ENCODE measurements around the gene CCDC183. TPM values are rescaled to one million over a fixed set of nuclear protein-coding genes. Genes with fewer than 3 reads are reported as not detected.
A peak's percentile ranks its signal among the peaks of the same experiment; 100 is the strongest.
"Not testable (repeated sequence)": the region's sequence is repeated elsewhere in the genome, so short reads cannot be mapped to it uniquely, and the experiment has no call there.

CCDC183 gene
- total RNA-seq, 4 donors from 2014 or later: 1.1 to 10.3 (median 2.3) TPM

- H3K4me1 ChIP-seq: peaks cover 18% of the 10 kb centered on the region
- 63% methylated on average over 10 of the region's 10 CpGs for WGBS
- no peaks in the 10 kb centered on the region for H3K27me3 ChIP-seq
- DNase-seq (ENCODE audit: low spot score in 2 of 2): no peak
- H3K9me3 ChIP-seq: no peaks in the 10 kb centered on the region
- TF ChIP-seq POLR2A (IDR thresholded peaks at IDR 0.05): no peak
- TF ChIP-seq CTCF (IDR thresholded peaks at IDR 0.05): no peak
- no peak overlapping the region for H3K4me3 ChIP-seq
- H3K36me3 ChIP-seq: no peaks in the 10 kb centered on the region
- H3K27ac ChIP-seq: no peak overlapping the region
Observed at GRCh38 chr9:136786451-136786850, 9.7 kb upstream of the CCDC183 start.

- not testable (repeated sequence) for H3K9me3 ChIP-seq; H3K27ac ChIP-seq; H3K27me3 ChIP-seq; H3K36me3 ChIP-seq; DNase-seq (ENCODE audit: low spot score in 2 of 2); H3K4me3 ChIP-seq
- peaks cover 23% of the 10 kb centered on the region for H3K4me1 ChIP-seq
- WGBS: 36% methylated on average over 4 of the region's 4 CpGs
Observed at GRCh38 chr9:136786983-136787382, 9.2 kb upstream of the CCDC183 start.

- TF ChIP-seq POLR2A (IDR thresholded peaks at IDR 0.05) (no peak), EP300 (IDR thresholded peaks at IDR 0.05) (no peak), POLR2AphosphoS5 (IDR thresholded peaks at IDR 0.05) (no peak), CTCF (IDR thresholded peaks at IDR 0.05) (peak; percentile 70 to 89)
- Histone ChIP-seq H3K9me3 (no peaks in the 10 kb centered on the region), H3K4me3 (no peak overlapping the region), H3K4me1 (peaks cover 32% of the 10 kb centered on the region), H3K27ac (no peak overlapping the region), H3K27me3 (no peaks in the 10 kb centered on the region), H3K36me3 (no peaks in the 10 kb centered on the region)
- 20% methylated on average over 17 of the region's 21 CpGs for WGBS
- no peak for DNase-seq (ENCODE audit: low spot score in 2 of 2)
Observed at GRCh38 chr9:136787690-136788400, 8.3 kb upstream of the CCDC183 start.

GRCh38 chr9:136788644-136789522 is 7.3 kb upstream of the CCDC183 start:
- H3K36me3 ChIP-seq; H3K27me3 ChIP-seq; H3K4me3 ChIP-seq; DNase-seq (ENCODE audit: low spot score in 2 of 2); H3K9me3 ChIP-seq; H3K27ac ChIP-seq: not testable (repeated sequence)
- peaks cover 32% of the 10 kb centered on the region for H3K4me1 ChIP-seq
- 80% methylated on average over 27 of the region's 27 CpGs for WGBS

GRCh38 chr9:136789523-136789937 is 6.6 kb upstream of the CCDC183 start:
- TF ChIP-seq POLR2AphosphoS5 (IDR thresholded peaks at IDR 0.05) (no peak), EP300 (IDR thresholded peaks at IDR 0.05) (no peak), CTCF (IDR thresholded peaks at IDR 0.05) (no peak), POLR2A (IDR thresholded peaks at IDR 0.05) (no peak)
- Histone ChIP-seq H3K4me1 (peaks cover 32% of the 10 kb centered on the region), H3K36me3 (no peaks in the 10 kb centered on the region)

More at GRCh38 chr9:136789523-136789937, 6.6 kb upstream of the CCDC183 start:
- WGBS: 69% methylated on average over 3 of the region's 3 CpGs
- H3K27ac ChIP-seq: no peak overlapping the region
- H3K4me3 ChIP-seq: no peak overlapping the region
- no peaks in the 10 kb centered on the region for H3K9me3 ChIP-seq
- no peaks in the 10 kb centered on the region for H3K27me3 ChIP-seq
- no peak for DNase-seq (ENCODE audit: low spot score in 2 of 2)

All from suprapubic skin (tissue), 4 donors.